Coronary artery (tissue), 2 donors: ENCODE results near the gene INPP4A.

Experiments
- DNase-seq: peaks from one replicate; pipeline ENCODE4 v3.0.0-alpha.2; 2017; ENCODE audit warnings: low spot score
- H3K27ac ChIP-seq, 2 donors: fragments of 200-600 bp; sonication (generic); one replicate each; pipeline ENCODE4 v1.5.1; 2016 to 2019
- H3K4me3 ChIP-seq: fragments of 200-600 bp; sonication (generic); 2 replicates; pipeline ENCODE4 v1.5.1; 2016; ENCODE audit warnings: mild to moderate bottlenecking, moderate library complexity
- TF ChIP-seq, protein P1 (sequence below): fragments of 200-600 bp; sonication (generic); IDR thresholded peaks from one replicate; pipeline ENCODE4 v1.5.1; 2019; ENCODE audit warnings: antibody characterized with exemption

INPP4A gene

DNA sequence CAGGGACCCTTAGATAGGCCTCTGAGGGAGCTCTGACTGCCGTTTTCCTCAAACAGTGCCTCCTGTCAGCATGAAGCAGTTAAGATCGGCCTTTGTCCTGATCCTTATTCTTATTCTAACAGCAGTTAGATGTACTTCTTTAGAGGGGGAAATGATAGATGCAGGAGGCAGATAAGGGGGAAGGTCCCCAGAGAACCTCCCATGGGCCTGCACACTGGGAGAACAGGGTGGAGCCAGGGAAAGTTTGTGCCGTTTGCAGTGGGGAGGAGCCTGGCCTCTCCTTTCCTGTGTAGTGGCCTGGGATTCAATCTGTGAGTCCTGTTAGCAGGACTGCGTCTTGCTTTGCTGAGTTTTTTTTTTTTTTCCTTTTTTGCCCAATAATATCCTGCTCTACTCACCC, 7.9 kb upstream of the INPP4A start:
- TF ChIP-seq, protein P1, sequence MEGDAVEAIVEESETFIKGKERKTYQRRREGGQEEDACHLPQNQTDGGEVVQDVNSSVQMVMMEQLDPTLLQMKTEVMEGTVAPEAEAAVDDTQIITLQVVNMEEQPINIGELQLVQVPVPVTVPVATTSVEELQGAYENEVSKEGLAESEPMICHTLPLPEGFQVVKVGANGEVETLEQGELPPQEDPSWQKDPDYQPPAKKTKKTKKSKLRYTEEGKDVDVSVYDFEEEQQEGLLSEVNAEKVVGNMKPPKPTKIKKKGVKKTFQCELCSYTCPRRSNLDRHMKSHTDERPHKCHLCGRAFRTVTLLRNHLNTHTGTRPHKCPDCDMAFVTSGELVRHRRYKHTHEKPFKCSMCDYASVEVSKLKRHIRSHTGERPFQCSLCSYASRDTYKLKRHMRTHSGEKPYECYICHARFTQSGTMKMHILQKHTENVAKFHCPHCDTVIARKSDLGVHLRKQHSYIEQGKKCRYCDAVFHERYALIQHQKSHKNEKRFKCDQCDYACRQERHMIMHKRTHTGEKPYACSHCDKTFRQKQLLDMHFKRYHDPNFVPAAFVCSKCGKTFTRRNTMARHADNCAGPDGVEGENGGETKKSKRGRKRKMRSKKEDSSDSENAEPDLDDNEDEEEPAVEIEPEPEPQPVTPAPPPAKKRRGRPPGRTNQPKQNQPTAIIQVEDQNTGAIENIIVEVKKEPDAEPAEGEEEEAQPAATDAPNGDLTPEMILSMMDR: no peak
- DNase-seq: no peak
- H3K4me3 ChIP-seq: no peak overlapping the region
- H3K27ac ChIP-seq: no peak overlapping the region

DNA sequence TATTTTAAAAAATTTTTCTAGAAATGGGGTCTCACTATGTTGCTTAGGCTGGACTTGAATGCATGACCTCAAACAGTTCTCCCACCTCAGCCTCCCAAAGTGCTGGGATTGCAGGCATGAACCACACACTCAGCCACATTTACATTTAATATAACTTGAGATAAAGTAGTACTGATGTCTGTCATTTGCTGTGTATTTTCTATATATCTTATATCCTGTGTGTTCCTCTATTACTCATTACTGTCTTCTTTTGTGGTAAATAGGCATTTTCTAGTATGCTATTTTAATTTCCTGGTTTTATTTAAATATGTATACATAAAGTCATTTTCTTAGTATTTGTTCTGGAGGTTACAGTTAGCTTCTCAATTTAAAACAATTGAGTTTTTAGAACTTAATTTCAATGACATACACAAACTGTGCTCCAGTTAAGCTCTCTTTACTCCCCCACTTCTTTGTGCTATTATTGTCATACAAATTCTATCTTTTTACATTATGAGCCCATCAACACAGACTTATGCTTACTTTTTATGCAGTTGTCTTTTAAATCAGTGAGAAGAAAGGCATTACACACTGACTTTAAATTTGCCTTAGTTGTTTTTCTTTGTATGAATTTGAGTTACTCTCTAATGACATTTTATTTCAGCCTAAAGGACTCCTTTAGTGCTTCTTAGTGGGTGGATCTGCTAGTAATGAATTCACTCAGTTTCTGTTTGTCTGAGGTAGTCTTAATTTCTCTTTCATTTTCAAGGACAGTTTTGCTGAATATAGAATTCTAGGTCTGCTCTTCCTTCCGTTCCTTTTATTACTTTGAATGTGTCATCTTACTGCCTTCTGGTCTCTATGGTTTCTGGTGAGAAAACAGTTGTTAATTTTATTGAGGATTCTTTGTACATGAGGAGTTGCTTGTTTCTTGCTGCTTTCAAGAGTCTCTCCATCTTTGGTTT, 6.2 kb upstream of the INPP4A start:
- Histone ChIP-seq H3K27ac (no peak overlapping the region), H3K4me3 (no peak overlapping the region)
- no peak for DNase-seq
- TF ChIP-seq, protein P1: no peak

DNA sequence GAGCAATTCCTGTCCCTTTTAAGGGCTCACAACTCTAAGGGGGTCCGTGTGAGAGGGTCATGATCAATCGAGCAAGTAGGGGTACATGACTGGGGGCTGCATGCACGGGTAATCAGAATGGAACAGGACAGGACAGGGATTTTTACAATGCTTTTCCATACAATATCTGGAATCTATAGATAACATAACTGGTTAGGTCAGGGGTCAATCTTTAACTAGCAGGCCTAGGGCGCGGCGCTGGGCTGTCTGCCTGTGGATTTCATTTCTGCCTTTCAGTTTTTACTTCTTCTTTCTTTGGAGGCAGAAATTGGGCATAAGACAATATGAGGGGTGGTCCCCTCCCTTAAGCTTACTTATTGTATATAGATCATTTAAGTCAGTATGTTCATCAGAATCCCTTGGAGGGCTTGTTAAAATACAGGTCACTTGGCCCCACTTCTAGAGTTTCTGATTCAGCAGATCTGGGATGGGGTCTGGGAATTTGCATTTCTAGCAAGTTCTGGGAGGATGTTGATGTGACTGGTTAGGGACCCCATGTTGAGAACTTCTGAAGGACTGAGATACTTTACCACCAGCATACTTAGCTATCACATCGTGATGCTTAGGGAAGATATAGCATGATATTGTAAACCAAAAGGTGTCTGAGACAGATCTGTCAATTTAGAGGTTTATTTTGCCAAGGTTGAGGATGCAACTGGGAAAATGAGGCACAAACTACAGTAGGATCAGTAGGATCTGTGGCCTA, 2.8 kb upstream of the INPP4A start:
- Histone ChIP-seq H3K4me3 (no peak overlapping the region), H3K27ac (no peak overlapping the region)
- TF ChIP-seq, protein P1: no peak
- DNase-seq: no peak

DNA sequence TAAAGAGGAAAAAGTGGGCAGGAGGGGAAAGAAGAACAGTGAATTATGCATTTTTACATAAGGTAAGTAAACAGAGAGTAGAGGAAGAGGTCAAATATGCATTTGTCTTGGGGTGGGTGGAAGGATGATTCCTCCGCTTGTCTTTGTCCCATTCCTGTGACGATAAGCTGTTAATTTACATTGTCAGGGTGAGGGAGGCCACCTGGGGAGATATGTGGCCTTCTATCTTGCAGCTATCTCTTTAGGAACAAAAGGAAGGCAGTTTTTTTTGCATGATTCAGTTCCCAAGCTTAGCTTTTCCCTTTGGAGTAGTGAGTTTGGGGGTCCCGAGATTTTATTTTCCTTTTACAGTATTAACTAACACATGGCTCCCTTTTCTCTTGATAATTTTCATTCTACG, 2.2 kb upstream of the INPP4A start:
- no peak overlapping the region for H3K27ac ChIP-seq
- no peak overlapping the region for H3K4me3 ChIP-seq
- TF ChIP-seq, protein P1: no peak
- no peak for DNase-seq

DNA sequence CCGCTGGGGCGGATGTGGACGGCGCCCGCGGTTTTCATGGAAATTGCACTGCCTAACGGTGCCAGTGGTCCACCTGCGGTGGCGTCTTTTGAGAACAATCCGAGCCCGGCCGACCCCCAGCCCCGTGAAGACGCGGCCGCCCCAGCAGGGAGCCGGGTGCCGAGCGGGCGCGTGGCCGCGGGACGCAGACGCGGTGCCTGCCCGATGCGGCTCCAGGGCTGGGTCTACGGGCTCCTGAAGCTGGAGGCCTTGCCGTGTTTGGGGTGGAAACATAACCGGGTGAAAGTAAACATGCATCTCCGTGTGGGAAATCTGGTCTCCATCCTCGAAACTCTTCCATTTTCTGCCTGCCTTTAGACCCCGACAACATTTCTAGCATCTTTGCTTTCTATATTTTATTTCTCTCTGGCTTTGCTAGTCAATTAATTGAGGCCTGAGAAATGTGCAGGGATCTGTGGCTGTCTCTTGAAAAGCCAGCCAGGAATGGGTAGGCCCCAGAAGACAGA, 572 bp downstream of the INPP4A start:
- Histone ChIP-seq H3K27ac (peak overlapping the region; percentile 66 to 87), H3K4me3 (peak overlapping the region; percentile 91)
- DNase-seq: no peak
- TF ChIP-seq, protein P1: no peak

DNA sequence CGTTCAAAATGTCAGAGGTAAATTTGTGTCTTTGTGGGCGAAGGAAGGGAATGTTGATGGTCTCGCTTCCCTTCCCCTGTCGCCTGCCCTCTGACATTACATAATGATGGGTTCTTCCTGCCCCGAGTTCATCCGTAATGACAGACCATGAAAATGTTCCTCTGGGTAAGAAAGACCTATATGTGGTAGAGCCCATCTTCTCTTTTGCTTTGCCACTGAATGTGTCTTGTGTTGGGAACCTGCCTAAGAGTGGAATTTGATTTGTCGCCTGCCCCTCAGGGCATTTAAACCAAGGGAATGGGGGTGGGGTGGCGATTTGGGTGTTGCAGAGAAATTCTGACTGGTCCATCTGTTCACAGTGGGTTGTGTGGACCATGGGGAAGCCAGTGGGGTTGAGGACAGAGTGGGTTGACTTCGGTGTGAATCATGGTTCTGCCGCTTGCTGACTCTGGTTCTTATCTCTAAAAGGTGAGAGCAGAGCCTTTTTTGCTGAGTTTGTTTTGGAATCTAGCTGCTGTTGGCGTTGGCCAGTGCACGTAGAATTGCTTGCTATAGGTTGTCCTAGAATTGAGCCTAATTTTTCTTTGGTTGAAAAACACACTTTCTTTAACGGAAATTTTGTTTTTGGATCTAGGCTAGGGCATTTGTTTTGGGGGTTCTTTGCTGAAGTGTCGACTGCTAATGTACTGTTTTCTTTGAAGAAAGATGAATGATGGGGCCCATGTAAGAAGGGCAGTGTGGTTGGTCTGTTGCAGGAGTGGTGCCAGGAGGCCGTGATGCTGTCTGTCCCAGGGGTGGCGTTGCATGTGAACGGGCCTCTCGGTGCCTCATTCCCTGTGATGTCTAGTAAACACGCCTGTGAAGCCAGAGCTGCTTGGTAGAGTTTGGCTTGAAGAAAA, 1.3 kb downstream of the INPP4A start:
- peak overlapping the region; percentile 91 for H3K4me3 ChIP-seq
- TF ChIP-seq, protein P1: no peak
- H3K27ac ChIP-seq: peak overlapping the region; percentile 66 to 87
- DNase-seq: no peak
